HG03575 (cell line): Measurements from ENCODE around the gene TMEM238L.

Experiments used
- ATAC-seq: cut with Tn5 transposase; IDR thresholded peaks from one replicate; pipeline ENCODE4 v1.9.1; 2021; ENCODE audit not compliant: unreplicated experiment, insufficient number of reproducible peaks, low FRiP score; ENCODE audit errors: extremely low read depth

The TMEM238L gene

DNA sequence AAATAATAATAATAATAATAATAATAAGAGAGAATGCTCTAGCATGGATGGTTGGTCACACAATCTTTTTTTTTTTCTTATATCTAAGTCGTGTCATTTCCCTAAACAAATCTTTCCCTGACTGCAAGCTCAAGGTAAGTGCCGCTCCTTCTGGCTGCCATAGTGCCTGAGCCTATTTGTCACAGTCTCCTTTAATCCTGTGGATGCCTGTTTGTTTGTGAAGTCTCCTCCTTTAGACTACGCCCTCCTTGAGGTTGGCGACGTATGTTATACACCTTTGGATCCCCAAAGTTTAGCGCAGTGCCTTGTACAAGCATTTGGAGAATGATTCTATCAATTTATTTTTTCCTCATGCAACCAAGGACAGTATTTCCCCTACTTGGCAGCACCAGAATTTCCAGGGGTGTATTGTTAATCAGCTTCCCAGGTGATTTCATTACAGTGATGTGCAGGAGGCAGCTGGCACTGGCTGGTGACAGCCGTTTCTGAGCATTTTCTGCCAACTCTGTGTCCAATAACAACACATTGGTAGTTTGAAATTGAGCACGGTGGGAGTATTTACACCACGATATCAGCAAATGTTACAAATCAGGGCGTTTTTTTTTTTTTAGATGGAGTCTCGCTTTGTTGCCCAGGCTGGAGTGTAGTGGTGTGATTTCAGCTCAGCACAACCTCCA is 26.6 kb downstream of the TMEM238L start:
- ATAC-seq: no peak

- ATAC-seq: no peak
Measured at GRCh38 chr17:10776381-10776780, 27.5 kb downstream of the TMEM238L start.

DNA sequence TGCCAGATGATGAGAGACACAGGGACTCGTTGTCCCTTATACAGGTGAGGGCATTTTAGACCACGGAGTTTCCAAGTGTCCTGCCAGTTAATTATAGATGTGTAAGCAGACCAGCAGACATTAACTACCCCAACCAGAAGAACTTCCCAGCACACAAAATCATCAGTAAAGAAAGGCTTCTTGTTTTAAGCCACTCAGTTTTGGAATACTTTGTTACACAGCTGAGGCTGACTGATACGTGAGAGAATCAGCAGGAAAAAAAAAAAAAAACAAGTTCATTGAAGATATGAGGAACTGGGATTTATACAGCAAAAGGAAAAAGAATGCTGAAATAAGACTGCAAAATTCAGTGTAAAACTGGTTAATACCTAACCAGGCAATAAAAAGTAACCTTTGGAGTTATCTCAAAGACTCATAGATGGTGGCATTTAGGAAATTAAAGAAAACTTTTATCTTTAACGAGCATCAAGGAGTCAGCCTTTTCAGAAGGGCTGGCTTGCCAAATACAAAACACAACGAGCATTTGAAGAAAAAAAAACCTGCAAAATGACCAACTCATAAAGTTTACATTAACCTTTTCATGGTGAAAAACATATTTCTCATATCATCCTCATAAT is 28.1 kb downstream of the TMEM238L start:
- no peak for ATAC-seq

GRCh38 chr17:10775058-10775457 is 28.8 kb downstream of the TMEM238L start:
- ATAC-seq: no peak

DNA sequence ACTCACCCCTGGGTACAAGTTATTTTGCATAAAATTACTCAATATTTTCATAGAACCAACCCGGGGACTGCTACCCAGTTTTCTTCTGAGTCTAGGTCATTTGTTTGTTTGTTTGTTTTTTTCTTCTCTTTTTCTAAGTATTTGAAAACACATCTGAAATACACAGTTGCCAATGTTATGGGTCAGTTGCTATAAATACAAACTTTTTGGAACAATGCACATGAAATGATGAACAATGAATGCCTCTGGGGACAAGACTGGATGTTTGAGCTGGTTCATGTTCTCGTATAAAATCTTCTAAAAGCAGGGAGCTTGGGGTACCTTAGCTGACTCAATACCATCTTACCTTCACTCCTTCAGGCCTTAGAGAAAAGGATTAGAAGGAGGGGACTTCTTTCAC is 30.5 kb downstream of the TMEM238L start:
- ATAC-seq: no peak

GRCh38 chr17:10772425-10773380 is 31.2 kb downstream of the TMEM238L start:
- no peak for ATAC-seq

DNA sequence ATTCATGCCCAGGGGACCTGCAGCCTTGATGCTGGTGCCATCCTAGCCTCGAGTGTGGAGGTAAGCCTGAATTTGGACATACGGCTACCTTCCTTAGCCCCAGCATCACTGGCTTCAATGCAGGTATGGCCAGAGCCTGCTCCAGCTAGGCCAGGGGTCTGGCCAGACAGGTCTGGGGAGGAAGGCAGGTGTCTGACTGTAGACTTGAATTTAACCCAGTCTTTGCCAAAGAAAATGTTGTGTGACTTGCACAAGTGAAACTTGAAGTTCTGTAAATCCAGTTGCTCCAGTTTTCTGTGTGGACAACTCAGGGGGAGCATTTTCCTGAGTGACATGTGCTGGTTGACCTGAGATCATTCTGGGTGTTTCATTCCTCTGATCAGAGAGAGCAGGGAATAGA is 32.8 kb downstream of the TMEM238L start:
- no peak for ATAC-seq

GRCh38 chr17:10769840-10770239 is 34.1 kb downstream of the TMEM238L start:
- no peak for ATAC-seq

GRCh38 chr17:10768750-10769251 is 35.1 kb downstream of the TMEM238L start:
- no peak for ATAC-seq

GRCh38 chr17:10767232-10767631 is 36.7 kb downstream of the TMEM238L start:
- no peak for ATAC-seq

- no peak for ATAC-seq
Measured at GRCh38 chr17:10762037-10762436, 41.9 kb downstream of the TMEM238L start.

DNA sequence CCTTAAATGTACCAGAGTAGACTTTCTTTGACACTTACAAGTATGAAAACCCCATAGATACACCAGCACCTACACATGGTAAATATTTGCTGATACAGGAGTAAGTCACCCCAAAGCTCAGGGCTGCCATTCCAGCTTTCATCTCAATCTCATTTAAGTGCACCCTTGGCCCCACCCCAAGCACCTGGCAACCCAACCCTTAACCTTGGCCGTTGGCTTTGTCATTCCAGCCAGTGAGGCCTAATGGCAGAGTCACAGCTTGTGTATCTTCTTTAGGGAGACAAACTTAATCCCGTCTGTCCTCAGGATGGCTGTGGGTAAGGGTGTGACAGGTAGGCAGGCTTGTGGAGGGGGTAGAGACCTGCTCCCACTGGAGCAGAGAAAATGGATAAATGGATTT is 42.6 kb downstream of the TMEM238L start:
- ATAC-seq: no peak

- ATAC-seq: no peak
Measured at GRCh38 chr17:10758062-10758461, 45.8 kb downstream of the TMEM238L start.

GRCh38 chr17:10757647-10758046 is 46.3 kb downstream of the TMEM238L start:
- no peak for ATAC-seq

- no peak for ATAC-seq
Measured at GRCh38 chr17:10757067-10757466, 46.8 kb downstream of the TMEM238L start.

DNA sequence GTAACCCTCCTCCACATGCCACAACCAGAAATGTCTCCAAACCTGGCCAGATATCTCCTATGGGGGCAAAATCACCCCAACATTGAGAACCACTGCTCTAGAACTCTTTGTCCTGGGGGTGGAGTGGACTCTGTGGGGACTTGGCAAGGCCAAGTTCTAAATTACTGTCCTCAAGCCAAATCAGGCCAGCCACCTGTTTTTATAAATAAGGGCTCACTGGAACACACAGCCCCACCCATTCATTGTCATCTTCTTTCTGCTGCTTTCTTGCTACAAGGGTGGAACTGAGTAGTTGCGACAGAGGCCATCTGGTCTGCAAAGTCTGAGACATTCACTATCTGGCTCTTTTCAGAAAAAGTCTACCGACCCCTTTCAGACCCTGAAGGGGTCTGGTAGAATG is 47.3 kb downstream of the TMEM238L start:
- no peak for ATAC-seq

DNA sequence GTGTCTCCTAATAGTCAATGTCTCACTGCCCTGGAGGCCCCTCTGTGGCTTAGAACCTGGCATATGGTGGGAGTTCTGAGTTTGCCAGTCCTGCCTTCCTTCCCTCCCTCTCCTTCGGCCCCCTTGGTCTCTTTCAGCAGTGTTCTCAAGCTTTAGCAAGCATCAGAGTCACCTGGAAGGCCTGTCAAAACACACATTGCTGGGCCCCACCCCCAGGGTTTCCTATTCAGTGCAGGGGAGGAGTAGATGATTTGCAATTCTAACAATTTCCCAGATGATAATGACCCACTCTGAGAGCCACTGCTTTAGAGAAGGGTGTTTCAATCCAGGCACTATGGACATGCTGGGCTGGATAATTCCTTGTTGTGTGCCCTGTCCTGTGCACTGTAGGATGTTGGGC is 47.7 kb downstream of the TMEM238L start:
- ATAC-seq: no peak

GRCh38 chr17:10755592-10756127 is 48.2 kb downstream of the TMEM238L start:
- ATAC-seq: no peak

- no peak for ATAC-seq
Measured at GRCh38 chr17:10754861-10755591, 48.9 kb downstream of the TMEM238L start.
